NCI-H510A (cell line): ENCODE results near the gene BRDT.
"Not testable (repeated sequence)": the region's sequence is repeated elsewhere in the genome, so short reads cannot be mapped to it uniquely, and the experiment has no call there.

Experiments used
- DNase-seq: peaks from one replicate; lab custom pipeline; 2025; lab: John Stamatoyannopoulos, UW

The BRDT gene

DNA sequence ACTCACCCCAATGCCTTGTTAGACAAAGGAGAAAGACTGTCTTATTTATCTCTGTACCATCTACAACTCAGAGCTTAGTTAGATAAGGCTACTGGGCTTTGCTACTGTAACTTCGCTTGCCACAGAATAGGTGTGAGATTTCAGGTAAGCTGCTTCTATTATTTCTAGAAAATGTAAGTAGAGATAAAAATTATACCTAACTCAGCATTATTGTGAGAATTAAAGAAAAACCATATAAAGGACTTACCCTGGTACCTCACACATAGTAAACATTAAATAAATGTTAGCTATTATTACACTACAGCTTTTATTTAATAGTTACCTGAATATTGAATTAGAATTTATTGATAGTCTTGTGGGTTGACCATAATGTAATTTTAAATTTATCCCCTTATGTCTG is 44.1 kb downstream of the BRDT start:
- no peak for DNase-seq

DNA sequence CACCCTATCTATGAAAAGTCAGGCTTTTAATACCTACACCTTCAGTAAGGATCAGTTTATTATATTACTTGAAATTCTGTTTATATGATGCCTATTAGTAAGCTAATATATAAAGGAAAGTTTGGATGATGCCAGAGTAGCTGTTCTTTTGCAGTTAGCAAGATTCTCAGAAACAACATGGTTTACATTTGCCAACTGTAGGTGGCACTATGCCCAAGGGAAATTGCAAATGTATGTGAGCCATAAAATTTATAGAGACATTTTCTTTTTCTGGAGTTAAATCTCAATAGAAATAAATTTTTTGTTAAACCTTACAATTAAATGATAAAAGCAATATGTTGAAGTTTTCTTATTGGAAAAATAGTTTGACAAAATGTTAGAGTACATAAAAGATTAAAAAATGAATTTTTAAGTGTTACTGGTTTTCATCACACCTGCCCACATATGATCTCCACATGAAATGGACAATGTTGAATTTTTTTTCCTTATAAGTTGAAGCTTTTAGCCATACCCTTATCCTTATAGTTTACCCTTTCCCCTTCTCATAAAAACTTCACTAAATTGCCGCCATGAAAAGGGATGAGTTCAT is 48.5 kb downstream of the BRDT start:
- no peak for DNase-seq

DNA sequence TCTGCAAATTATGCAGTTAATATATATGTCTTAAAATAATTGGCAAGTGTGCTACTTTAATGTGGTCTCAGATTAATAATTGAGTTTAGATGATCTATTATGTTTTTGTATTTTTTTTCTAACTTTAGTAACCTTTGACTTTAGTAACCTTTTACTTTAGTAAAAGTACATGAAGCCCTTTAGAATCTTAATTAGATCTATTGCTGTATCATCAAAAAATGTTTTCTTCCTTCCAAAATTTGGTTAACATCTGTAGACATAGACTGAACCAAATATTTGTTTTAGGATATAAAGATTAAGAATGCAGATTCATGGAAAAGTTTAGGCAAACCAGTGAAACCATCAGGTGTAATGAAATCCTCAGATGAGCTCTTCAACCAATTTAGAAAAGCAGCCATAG is 54.9 kb downstream of the BRDT start:
- DNase-seq, result no peak

DNA sequence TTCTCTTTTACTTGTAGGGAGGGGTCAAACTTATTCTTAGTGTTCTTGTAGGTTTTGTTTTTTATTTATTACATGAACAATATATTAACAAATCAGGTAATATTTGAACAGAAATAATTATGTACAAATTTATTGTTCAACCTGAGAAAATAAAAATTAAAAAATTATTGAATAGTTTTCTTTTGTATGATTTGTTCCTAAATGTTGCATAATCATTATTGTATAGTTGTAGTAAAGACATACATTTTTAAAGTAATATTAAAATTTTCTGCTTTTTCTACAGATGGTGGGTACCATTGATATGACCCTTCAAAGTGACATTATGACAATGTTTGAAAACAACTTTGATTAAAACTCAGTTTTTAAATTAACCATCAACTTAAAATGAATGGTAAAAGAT is 64.7 kb downstream of the BRDT start:
- DNase-seq, result no peak

DNA sequence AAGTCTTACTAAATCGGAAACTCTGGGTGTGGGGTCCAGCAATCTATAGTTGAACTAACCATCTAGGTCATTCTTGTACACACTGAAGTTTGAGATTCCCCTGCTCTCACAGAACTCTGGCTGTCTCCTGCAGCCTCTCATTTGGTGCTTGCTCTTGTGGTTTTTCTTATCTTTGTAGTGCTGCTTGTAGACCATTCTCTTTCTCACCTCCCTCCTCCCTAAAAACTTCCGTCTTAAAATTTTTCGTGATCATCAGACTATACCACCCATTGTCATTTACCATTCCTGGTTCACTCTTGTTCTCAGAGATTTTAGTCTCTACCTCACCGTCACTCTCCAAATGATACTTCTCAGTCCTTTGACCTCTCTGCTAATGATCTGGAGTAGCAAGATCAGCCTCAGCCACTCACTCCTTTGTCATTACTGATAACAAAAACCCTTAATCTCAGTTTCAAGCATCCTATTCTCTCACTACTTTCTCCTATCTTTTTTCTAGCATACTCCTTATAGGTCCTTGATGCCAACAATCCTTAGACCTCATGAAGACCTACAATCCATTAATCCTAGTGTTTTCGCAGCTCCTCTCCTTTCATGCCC is 67.6 kb downstream of the BRDT start:
- DNase-seq, result no peak

DNA sequence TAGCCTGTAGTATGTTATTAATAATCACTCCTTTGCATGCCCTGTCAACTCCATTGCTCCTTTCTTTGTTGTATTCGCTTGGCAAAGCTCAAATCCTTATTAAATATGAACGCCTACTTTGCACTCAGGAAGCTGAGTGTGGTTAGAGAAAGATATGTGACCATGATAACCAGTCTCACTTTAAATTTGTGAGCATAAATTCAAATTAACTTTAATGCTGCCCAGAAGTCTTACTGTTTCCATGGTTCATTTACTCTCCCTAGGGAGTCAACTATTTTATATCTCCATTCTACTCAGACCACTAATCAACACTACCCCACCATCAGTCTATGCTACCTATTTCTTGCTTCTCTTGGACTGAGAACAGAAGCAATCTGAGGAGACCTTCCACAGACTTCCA is 68.5 kb downstream of the BRDT start:
- no peak for DNase-seq

DNA sequence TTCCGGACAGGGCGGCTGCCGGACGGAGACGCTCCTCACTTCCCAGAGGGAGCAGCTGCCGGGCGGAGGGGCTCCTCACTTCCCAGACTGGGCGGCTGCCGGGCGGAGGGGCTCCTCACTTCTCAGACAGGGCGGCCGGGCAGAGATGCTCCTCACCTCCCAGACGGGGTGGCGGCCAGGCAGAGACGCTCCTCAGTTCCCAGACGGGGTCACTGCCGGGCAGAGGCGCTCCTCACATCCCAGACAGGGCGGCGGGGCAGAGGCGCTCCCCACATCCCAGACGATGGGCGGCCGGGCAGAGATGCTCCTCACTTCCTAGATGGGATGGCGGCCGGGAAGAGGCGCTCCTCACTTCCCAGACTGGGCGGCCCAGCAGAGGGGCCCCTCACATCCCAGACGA is 76.8 kb downstream of the BRDT start:
- DNase-seq, result not testable (repeated sequence)

DNA sequence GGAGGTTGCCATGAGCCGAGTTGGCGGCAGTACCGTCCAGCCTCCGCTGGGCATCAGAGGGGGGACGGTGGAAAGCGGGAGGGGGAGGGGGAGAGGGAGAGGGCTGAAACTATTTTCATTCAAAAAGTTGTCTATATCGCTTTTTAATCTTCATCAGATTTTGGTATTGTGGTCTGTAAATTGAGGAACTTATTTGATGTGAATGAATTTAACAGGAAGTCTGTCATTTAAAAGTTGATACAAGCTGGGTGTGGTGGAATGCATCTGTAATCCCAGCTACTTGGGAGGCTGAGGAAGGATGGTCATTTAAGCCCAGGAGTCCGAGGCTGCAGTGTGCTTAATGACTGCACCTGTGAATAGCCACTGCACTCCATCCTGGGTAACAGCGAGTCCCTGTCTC is 77.6 kb downstream of the BRDT start:
- DNase-seq, result no peak

DNA sequence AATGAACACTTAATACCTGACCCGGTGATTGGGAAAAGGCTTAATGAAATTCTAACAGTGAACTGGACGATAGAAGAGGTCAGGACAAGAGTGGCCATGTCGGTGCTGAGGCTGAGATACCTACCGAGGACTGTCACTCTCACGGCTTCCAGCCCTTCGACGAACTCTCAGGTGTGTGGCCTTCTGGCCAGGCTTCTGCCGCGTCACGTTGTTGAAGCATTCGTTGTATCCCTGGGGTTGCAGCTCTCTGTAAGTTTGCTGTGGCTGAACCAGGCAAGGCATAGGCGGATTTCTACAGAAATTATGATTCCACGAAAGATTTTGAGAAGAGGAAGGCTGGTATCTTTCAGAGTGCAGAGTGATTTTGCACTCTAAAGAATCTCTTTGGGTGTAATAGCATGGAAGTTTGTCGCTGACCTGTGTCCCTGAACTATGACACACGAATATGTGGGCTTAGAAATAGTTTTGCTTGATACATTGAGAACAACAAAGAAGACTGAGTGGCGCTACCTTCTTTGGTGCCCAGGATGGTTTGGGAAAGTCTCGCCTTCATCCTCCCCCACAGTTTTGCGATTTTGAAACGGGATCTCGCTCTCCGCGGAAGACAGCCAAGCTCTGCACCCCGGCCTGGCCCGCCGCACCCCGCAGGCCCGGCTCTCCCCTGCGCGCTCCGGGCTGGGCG is 80.2 kb downstream of the BRDT start:
- DNase-seq, result no peak

DNA sequence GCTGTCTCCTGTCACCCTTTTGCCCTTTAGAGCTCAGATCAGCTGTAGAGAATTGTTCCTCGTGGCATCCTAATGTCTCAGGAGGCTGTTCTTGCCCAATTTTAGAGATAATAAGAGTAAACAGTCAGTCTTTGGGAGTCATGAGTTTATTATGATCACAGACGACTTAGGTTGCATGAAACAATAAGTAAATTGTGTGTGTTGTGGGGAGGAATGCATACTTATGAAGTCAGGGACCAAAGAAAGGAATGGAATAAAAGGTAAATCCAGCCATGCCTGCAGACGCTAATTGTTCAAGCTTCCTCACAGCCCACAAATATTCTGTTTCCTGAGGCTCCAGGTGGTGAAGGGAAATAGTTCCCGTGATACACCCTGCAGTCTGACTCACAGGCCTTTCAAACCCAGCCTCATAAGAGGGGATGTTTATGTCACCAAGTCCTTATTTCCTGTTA is 81.5 kb downstream of the BRDT start:
- peak; percentile 18 for DNase-seq

DNA sequence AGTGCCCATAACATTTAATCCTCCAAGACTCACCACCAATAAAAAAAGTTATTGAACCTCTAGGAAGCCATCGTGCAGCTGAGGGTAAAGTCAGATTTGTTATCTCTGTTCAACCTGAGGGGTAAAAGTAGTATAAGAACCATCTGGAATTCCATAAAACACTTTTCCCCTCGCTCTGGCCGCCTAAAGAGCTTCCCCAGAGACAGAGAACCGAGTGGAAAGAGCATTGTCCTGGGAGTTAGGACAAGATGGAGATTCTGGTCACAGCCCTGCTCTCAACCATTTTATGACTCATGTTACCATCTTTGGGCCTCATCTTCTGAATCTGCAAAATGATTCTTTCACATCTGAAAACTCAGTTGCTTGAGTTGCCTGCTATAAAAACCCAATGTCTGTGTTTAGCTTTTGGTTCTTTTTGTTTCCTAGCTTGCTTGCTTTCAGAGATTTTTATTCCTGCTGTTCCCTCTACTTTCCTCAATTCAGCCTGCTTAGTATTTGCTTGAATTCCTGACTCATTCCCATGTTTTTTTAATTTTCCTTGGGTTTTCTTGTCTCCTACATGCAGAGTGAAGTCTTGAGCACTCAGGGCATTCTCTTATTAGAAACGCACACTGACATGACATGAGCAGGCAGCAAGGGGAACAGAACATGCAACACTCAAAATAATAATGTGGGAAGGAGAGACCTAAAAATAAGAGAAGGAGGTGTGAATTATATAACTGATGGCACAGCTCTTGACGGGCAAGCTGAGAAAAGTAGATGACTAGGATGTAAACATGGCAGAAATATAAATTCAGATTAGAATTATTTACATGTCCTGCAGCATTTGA is 82.3 kb downstream of the BRDT start:
- DNase-seq, result no peak

DNA sequence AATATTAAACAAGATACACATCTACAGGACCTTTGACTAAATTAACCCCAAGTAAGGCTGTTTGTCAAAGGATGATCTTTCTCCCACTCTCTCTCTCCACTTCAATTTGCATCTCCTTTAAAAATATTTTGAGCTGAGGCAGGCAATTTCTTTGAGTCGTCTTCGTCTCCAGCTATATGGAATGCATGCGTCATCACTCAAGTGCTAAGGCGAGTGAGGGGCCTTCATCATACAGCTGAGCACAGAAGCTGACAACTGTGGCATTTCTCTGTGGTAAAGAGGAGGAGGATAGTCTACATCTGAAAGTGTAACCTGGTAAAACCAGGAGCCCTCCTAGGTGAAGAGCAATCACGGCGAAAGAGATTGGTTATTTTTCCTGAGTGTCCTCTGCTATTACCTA is 88.2 kb downstream of the BRDT start:
- DNase-seq, result no peak

DNA sequence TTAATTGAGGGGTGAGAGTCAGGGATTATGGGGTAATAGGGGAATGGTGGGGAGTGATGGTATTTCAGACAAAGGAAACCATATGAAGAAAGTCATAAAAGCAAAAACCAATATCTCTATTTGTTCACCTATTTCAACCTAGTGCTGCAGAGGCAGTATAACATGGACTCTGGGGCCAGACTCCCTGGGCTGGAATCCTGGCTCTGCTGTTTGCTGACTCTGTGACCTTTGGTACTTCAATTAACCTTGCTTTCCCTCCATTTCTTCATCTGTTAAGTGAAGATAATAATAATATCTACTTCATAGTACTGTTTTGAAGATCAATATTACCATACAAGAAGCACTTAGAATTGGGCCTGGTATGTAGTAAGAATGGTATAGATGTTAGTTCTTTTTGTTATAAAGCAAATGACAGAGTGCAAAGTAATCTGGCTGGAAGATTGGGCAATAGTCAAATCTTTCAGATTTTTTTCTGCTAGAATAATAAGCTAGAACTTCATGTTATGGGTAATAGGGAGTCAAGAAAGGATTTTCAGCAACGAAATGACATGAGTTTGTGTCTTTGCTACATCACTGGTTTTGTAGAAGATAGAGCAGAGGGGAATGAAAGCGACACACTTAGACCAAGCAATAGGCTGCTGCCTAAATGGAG is 89.6 kb downstream of the BRDT start:
- DNase-seq, result no peak

DNA sequence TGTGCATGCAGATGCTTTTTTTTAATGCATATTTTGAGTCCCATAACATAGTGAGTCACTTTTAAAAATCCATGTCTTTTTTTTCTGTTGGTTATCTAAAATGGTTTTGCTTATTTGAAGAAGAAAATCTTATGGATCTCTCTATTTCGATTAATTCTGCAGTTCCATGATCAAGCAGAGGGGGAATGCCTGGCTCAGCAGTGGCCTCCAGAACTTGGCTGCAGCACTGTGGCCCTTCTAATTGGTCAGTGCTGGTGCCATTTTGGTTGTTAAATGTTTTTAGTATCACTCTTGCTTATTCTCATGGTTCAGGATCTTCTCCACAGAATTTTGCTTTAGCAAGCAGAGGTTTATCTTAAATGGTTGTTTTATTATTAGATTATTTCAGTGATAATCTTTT is 91.8 kb downstream of the BRDT start:
- DNase-seq, result no peak

DNA sequence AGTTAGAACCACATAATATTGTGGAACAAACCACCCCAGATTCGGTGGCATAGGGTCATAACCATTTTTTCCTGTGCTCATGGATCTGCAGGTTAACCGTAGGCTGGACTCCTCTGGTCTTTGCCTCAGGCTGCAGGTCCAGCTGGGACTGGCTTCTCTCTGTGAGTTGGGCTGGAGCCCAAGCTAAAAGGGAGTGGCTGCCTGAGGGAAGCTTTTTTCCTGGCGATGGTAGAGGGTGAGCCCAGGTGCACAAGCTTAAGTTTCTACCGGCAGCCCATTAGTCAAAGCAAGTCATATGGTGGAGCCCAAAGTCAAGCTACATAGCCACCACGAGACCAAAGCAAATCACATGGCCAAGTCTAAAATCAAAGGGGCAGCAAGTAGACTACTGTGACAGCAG is 94.4 kb downstream of the BRDT start:
- DNase-seq, result no peak

DNA sequence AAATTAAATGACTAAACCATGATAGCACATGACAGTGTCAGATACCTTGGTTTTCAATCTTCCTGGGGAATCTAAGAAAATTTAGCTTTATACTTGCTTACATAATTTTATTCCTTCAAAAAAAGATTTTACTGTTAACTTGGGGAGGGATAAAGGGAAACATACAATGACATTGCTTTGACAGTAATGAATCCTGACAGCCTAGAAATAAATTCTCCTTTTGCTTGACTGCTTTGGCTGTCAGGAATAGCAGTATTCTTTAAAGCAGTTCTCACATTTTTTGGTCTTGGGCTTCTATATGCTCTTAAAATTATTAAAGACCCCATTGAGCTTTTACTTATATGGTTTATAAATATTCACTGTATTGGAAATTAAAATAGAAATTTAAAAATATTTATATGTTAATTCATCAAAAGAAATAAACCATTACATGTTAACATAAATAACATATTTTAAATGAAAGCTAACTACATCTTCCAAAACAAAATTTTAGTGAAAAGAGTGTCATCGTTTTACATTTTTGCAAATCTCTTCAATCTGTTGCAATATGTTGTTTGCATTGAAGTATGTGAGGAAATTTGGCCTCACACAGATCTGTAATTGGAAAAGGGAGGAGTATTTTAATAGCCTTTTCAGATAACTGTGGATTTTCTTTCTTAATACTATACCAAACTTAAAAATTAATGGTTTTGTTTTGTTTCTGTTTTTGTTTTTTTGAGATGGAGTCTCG is 96.7 kb downstream of the BRDT start:
- DNase-seq, result no peak

DNA sequence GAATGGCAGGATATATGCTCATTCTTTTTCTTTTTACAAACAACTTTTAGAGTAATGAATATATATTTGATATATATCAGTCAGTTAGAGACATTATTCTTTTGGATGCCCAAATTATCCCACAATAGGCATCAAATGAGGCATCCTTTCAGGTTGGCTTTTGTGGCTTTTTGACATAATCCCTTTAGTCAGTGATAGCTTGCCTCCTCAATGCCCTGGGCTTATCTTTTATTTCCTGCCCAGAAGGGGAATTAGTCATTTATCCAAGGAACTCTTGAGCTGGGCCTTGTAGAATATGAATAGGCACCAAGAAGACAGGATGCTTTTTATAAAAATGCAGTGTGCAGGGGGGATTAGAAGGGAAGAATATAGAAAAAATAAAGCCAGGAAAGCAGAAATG is 102.7 kb downstream of the BRDT start:
- no peak for DNase-seq
